DMS53 (cell line): ENCODE data around the gene ARHGAP20.

Experiments
- DNase-seq: peaks from one replicate; lab custom pipeline; 2025; lab: John Stamatoyannopoulos, UW

ARHGAP20 gene

DNA sequence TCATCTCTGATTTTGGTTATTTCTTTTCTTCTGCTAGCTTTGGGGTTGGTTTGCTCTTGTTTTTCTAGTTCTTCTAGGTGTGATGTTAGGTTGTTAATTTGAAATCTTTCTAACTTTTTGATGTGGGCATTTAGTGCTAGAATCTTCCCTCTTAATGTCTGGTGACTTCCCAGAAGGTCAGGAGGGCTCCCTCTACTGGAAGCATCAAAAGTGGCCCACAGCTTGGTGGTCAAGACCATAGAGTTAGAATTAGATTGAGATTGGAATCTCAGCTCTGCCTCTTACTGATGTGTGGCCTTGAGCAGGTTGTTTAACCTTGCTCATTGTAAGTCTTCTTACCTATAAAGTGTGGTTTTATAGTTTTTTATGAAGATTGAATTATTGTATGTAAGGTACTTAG lies 183.2 kb downstream of the ARHGAP20 start:
- peak; percentile 63 for DNase-seq

DNA sequence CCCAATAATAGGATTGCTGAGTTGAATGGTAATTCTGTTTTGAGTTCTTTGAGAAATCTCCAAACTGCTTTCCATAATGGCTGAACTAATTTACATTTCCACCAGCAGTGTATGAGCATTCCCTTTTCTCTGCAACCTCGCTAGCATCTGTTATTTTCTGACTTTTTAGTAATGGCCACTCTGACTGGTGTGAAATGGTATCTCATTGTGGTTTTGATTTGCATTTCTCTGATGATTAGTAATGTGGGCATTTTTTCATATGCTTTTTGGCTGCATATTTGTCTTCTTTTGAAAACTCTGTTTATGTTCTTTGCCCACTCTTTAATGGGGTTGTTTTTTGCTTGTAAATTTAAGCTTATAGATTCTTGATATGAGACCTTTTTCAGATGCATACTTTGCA lies 185.1 kb downstream of the ARHGAP20 start:
- no peak for DNase-seq
